Fibroblast of pulmonary artery (primary cell): ENCODE data around the gene TXNRD2.
"Not testable (repeated sequence)": the region's sequence is repeated elsewhere in the genome, so short reads cannot be mapped to it uniquely, and the experiment has no call there.

Experiments used
- DNase-seq: peaks from one replicate; pipeline ENCODE4 v3.0.0-alpha.2; 2010; ENCODE audit warnings: low read depth
- H3K4me3 ChIP-seq: replicated peaks from 2 replicates; pipeline ENCODE4 v1.5.1; 2011; ENCODE audit warnings: low read depth, mild to moderate bottlenecking, control low read depth, low read length, moderate library complexity
- CTCF ChIP-seq: IDR thresholded peaks from 2 replicates; pipeline ENCODE4 v1.5.1; 2011; ENCODE audit warnings: mild to moderate bottlenecking, control low read depth, low read length, inconsistent platforms; ENCODE audit errors: missing control alignments

The TXNRD2 gene

DNA sequence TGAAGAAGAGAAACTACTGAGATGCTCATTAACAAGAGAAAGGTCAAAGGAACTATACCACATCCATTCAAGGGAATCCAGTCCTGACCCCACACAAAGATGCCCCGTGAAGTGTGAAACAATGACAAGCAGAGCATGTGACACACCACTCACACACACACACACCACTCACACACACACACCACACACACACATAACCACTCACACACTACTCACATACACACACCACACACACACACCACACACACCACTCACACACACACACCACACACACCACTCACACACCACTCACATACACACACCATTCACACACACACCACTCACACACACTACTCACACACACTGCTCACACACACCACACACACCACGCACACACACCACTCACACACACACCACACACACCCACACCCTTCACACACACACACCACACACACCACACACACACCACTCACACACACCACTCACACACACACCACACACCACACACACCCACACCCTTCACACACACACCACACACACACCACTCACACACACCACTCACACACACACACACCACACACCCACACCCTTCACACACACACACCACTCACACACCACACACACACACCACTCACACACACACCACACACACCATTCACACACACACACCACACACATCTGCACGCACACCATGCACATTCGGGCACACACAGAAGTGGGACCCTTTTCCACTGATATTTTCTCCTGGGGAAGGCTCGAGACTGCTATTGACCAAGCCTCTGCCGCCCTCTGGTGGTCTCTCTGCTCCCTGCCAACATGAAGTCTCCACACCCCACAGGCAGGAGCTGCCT, 32.1 kb downstream of the TXNRD2 start:
- DNase-seq = peak; percentile 86
- H3K4me3 ChIP-seq = no peak overlapping the region
- TF ChIP-seq CTCF = peak; percentile 93

GRCh38 chr22:19907902-19908301, 33.7 kb downstream of the TXNRD2 start:
- DNase-seq, H3K4me3 ChIP-seq: not testable (repeated sequence)

GRCh38 chr22:19906864-19907263, 34.8 kb downstream of the TXNRD2 start:
- DNase-seq, H3K4me3 ChIP-seq: not testable (repeated sequence)

DNA sequence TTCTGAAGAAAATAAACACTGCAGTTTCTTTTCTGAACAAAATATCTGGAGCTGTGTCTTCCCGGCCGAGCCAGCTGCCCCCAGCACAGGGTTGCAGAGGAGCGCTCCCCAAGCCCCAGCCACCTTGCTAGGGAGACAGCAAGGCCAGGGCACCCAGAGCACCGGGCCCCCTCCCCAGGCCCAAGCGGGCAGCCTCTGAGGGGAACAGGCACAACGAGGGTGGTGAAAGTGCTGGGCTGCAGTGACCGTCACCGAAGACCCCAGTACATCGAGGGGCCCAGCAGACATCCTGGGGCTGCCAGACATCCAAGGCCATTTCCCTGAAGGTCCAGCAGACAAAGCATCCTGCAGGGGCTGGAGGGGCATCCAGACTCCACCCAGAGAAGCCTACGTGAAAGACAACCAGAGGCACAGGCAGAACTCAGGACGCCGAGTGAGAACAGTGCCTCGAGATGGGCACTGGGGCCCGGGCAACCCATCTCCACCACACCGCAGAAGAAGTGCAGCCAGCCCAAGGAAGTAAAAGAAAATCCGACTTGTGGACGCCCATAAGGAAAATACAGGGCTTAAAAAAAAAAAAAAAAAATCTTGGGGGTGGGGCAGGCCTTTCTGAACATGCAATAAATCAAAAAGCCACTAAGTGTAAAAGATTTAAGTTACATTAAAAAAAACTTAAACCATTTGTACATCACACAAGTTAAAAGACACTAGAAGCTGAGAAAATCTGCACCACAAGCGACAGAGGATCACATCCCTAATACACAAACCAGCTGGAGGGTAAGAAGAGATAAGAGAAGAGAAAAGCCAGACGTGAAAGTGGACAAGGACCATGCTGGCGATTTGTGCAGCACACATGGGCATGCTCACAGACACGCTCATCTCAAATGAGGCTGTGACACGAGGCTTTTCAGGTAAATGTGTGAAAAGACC, 36.0 kb downstream of the TXNRD2 start:
- DNase-seq = no peak
- H3K4me3 ChIP-seq = no peak overlapping the region
- TF ChIP-seq CTCF = no peak

DNA sequence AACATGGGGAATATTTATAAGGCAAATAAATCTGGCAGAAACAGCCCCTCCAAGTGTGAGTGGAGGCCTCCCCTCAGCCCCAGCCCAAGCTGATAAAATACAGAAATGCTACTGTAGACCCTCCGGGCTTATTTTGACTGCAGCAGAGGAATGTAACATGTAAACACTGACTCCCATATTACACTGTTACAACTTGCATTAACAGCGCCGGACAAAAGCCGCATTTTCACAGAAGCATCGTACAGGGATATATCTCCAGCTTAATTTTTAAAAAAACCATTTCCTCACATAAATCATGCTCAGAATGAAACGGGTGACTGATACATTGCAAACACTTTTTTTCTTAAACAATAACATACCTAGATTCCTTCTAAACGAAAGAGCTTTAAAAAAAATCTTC, 36.7 kb downstream of the TXNRD2 start:
- no peak for TF ChIP-seq CTCF
- no peak for DNase-seq
- H3K4me3 ChIP-seq = no peak overlapping the region

- no peak for TF ChIP-seq CTCF
- no peak overlapping the region for H3K4me3 ChIP-seq
- no peak for DNase-seq
Measured at GRCh38 chr22:19904174-19904856, 37.3 kb downstream of the TXNRD2 start.

- no peak overlapping the region for H3K4me3 ChIP-seq
- no peak for DNase-seq
- no peak for TF ChIP-seq CTCF
Measured at GRCh38 chr22:19903513-19903912, 38.1 kb downstream of the TXNRD2 start.
